ENCODE measurements around the gene MAPT. TPM values are rescaled to one million over a fixed set of nuclear protein-coding genes. Genes with fewer than 3 reads are reported as not detected.
"Not testable (repeated sequence)": the region's sequence is repeated elsewhere in the genome, so short reads cannot be mapped to it uniquely, and the experiment has no call there.

MAPT gene
- polyA plus RNA-seq, 1 donor: 8.2 TPM

GRCh38 chr17:45995627-45996270 lies 101.4 kb downstream of the MAPT start:
- DNase-seq: no peak

GRCh38 chr17:45996282-45996937 lies 102.1 kb downstream of the MAPT start:
- DNase-seq: no peak

- no peak for DNase-seq
Observed at GRCh38 chr17:45997166-45997565, 102.8 kb downstream of the MAPT start.

GRCh38 chr17:45997624-45998023 lies 103.3 kb downstream of the MAPT start:
- no peak for DNase-seq

- DNase-seq: no peak
Observed at GRCh38 chr17:45998987-45999899, 104.9 kb downstream of the MAPT start, which contains the start of gene STH. STH (plus strand) TSS chr17:45999250; CDS start chr17:45999280, 30 bp downstream.

- no peak for DNase-seq
Observed at GRCh38 chr17:45999900-46000290, 105.5 kb downstream of the MAPT start.

GRCh38 chr17:46000292-46000691 lies 105.9 kb downstream of the MAPT start:
- no peak for DNase-seq

GRCh38 chr17:46000757-46001156 lies 106.4 kb downstream of the MAPT start:
- no peak for DNase-seq

- no peak for DNase-seq
Observed at GRCh38 chr17:46001390-46002310, 107.3 kb downstream of the MAPT start.

- peak; percentile 66 for DNase-seq
Observed at GRCh38 chr17:46002311-46002972, 108.1 kb downstream of the MAPT start.

GRCh38 chr17:46002973-46003316 lies 108.6 kb downstream of the MAPT start:
- DNase-seq: no peak

- DNase-seq: peak; percentile 28
Observed at GRCh38 chr17:46003907-46004748, 109.8 kb downstream of the MAPT start.

GRCh38 chr17:46006082-46006481 lies 111.7 kb downstream of the MAPT start:
- DNase-seq: not testable (repeated sequence)

GRCh38 chr17:46007461-46007965 lies 113.2 kb downstream of the MAPT start:
- DNase-seq: no peak

GRCh38 chr17:46008591-46008990 lies 114.2 kb downstream of the MAPT start:
- DNase-seq: no peak

GRCh38 chr17:46009681-46010596 lies 115.6 kb downstream of the MAPT start:
- DNase-seq: no peak

GRCh38 chr17:46010597-46011186 lies 116.3 kb downstream of the MAPT start:
- no peak for DNase-seq

- DNase-seq: no peak
Observed at GRCh38 chr17:46011711-46012505, 117.6 kb downstream of the MAPT start.
